ENCODE results near the gene PHACTR3.
A peak's percentile ranks its signal among the peaks of the same experiment; 100 is the strongest.

PHACTR3 gene

DNA sequence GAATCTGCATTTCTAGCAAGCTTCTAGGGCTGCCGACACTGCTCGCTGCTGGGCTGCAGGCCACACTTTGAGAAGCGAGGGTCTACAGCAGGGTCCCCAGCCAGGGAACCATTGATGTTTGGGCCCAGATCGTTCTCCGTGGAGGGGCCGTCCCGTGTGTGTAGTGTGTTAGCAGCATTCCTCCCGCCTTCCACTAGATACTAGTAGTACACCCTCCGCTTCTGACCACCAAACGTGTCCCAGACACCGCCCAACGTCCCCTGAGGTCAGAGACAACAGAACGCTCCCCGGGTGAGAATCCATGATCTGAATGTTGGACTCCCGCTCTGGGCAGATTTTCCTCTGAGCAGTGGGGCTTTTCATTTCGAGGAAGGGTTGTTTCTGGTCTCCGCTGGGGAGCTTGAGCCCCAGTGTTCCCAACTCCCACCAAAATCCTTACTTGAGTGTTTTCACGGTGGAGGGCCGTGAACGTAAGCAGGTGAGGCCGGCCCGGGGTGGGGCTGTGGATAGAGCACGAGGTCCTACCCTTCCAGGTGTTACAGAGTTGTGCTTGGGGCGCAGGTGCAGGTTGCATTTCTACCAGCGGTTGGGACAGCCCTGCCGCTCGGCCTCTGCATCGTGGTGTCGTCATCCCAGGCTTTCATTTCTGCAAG is 204.5 kb downstream of the PHACTR3 start:
- no peak overlapping the region for H3K4me3 ChIP-seq (ENCODE audit: low read length)
- TF ChIP-seq, protein P1, sequence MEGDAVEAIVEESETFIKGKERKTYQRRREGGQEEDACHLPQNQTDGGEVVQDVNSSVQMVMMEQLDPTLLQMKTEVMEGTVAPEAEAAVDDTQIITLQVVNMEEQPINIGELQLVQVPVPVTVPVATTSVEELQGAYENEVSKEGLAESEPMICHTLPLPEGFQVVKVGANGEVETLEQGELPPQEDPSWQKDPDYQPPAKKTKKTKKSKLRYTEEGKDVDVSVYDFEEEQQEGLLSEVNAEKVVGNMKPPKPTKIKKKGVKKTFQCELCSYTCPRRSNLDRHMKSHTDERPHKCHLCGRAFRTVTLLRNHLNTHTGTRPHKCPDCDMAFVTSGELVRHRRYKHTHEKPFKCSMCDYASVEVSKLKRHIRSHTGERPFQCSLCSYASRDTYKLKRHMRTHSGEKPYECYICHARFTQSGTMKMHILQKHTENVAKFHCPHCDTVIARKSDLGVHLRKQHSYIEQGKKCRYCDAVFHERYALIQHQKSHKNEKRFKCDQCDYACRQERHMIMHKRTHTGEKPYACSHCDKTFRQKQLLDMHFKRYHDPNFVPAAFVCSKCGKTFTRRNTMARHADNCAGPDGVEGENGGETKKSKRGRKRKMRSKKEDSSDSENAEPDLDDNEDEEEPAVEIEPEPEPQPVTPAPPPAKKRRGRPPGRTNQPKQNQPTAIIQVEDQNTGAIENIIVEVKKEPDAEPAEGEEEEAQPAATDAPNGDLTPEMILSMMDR (conservative IDR thresholded peaks at IDR 0.05; ENCODE audit: low read length): no peak
- no peak for DNase-seq (ENCODE audit: low read depth)

DNA sequence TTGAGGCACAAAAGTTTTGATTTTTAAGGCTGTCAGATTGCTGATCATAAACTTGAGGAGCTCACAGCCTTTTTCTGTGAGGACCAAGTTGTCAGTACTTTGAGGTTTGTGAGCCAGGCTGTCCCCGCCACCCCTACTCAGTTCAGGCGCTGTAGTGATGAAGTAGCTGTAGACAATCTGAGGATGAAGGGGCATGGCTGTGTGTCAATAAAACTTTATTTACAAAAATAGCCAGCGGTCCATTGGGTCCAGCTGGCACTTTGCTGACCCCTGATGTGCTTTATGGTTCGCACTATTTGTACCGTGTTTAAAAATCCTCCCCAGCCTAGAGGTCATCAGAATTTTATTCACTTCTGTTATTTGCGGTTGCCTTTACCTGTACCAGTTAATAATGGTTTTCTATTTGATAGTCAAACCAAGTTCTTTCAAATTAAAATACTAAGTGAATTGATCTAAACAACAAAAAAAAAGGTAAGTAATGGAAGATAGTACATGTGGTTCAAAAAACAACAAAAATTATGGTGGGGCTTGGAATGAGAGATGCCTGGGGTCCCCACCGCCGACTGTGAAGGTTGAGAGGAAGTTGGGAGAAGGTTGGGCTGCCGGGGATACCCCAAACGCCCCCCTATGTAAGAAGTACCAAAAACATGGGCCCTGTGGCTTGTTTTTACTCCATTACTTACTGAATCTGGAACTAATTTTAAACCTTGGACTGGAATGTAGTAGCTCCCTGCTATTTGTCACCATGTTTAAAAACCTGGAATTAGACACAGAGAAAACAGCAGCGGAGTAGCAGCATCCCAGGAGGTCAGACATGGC is 205.5 kb downstream of the PHACTR3 start:
- DNase-seq (ENCODE audit: low read depth): no peak

DNA sequence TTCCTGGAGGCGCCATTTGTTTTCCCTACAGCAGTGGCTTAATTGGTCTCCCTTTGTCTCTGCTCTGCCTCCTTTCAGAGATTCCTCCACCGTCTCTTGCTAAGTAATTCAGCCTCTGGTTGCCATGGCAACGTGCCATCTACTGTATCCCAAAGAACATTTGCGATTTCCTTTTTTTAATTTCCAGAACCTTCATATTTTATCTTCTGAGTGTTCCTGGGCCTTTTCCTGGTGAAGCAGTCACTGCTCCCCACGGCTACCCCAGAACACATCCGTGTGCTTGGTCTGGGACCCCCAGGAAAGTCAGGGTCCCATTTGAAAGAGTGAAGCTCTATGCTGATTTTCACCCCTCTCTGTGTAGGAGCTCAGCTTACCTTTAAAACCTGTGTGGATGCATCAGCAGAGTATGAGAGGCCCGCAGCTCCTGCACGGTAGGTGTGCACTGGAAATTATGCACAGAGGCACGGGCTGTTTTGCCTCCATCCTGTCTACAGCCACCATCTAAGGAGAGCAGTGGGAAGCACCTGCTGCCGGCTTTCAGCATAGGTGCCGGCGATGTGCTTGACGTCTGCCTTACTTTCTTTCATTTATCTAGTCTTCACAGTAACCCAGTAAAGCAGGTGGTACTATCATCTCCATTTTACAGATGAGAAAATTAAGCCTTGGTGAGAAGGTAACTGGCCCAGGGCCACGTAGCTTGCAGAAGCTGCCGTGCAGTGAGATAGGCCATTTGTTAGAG is 206.3 kb downstream of the PHACTR3 start:
- TF ChIP-seq, protein P1 (conservative IDR thresholded peaks at IDR 0.05; ENCODE audit: low read length): no peak
- DNase-seq (ENCODE audit: low read depth): peak; percentile 4

More for the DNA sequence above, 205.5 kb downstream of the PHACTR3 start:
- H3K4me3 ChIP-seq (ENCODE audit: low read length): no peak overlapping the region
- TF ChIP-seq, protein P1 (conservative IDR thresholded peaks at IDR 0.05; ENCODE audit: low read length): no peak

DNA sequence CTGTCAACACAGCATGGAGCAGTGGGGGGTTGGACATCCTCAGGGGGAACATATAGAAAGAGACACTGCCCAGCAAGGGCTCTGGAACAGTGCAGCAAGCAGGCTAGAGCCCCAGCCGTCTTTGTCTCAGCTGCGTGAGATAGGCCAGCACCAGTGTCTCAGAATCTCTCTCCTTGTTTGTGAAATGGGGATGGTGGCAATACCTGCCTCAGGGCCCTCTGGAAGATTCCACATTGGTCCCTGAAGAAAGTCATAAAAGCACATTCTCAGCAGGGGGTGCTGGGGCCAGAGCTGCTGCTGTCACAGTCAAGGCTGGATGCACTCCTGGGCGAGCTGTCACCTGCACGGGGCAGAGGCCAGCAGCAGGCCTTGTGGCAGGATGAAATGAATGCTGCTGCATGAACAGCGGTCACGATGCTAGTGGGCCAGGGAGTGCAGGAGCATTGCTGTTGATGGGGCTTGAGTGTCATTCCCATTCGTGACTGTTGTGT is 207.4 kb downstream of the PHACTR3 start:
- DNase-seq (ENCODE audit: low read depth): no peak
- no peak overlapping the region for H3K4me3 ChIP-seq (ENCODE audit: low read length)
- TF ChIP-seq, protein P1 (conservative IDR thresholded peaks at IDR 0.05; ENCODE audit: low read length): no peak

More for the DNA sequence above, 206.3 kb downstream of the PHACTR3 start:
- no peak overlapping the region for H3K4me3 ChIP-seq (ENCODE audit: low read length)

DNA sequence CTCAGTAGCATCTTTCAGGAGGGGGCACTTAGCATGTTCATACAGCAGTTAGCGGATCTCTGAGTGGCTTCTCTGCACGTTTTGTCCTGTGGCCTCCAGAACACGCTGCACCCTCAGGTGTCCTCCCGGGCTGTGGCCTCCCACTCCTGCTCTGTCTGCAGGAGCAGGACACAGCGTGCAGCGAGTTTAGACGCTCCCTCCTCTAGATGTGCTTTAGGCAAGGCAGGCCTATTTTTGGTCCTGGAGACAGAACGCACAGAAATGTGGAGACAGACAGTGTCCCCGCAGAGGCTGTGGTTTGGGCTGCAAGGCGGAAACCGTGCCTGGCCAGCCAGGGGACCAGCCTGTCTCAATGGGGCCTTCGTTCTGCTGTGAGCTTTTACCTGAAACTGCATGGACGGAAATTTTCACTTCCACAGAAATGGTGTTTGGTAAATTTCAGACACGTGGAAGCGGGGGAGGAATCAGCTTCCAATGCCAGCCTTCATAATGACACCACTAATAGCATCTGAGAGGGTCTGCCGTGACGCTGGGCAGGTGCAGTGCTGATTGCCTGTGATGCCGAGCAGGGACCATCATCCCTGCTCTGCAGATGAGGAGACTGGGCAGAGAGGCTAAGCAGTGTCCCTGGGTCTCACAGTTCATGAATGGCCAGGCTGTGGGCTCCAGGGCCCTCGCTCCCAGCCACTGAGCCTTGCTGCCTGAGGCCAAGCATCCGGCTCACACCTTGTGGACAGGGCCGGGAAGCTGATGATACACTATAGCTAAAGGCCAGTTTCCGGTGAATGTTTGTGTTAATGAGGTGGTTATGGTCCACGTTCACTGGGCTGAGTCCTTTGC is 208.2 kb downstream of the PHACTR3 start:
- TF ChIP-seq, protein P1 (conservative IDR thresholded peaks at IDR 0.05; ENCODE audit: low read length): no peak
- no peak overlapping the region for H3K4me3 ChIP-seq (ENCODE audit: low read length)
- DNase-seq (ENCODE audit: low read depth): no peak

DNA sequence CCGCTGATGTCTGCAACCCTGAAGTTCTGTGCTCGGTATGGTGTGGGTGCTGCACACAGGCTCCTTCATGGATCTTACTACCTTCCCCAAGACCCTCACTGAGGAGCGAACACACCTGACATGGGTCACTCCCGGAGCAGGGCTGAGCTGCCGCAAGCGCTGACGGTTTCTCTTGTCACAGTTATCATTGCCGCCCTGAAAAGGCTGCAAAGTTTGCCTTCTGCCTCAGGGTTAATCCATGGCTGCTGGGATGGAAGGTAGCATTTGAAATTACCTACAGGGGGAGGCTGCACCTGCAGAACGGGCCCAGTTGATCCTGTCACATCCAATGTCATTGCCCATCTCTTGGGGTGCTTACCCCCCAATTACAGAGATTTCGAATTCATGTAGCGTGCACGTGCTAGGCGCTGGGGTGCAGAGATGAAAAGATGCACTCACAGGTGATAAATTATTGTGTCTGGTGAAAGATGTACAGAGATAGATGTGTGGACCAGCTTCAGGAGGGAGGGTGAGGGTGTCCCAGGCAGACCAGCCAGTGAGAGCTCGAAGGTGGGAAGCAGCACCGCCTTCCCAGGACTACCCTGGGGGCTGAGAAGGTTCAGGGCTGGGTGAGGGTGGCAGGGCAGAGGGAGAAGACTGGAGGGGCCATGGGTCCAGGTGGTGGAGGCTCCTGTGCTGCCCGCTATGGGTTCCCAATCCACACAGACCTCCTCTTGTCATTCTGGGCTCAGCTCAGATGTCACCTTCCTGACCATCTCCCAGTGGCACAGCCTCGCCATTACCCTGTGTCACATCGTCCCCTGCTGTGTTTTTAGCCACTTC is 209.0 kb downstream of the PHACTR3 start:
- TF ChIP-seq, protein P1 (conservative IDR thresholded peaks at IDR 0.05; ENCODE audit: low read length): no peak
- no peak overlapping the region for H3K4me3 ChIP-seq (ENCODE audit: low read length)
- DNase-seq (ENCODE audit: low read depth): no peak
